Activated CD4-positive, alpha-beta T cell treated with anti-CD3 and anti-CD28 coated beads, Interleukin-10, Interleukin-2, amounts not matched to agents 100 ng/mL and 50 ng/mL, durations not matched to agents 16 hours and 8 hours (primary cell): Measurements from ENCODE around the gene SDCCAG8.

Experiments
- DNase-seq: peaks from one replicate; pipeline ENCODE4 v3.0.0-alpha.2; 2020

The SDCCAG8 gene

DNA sequence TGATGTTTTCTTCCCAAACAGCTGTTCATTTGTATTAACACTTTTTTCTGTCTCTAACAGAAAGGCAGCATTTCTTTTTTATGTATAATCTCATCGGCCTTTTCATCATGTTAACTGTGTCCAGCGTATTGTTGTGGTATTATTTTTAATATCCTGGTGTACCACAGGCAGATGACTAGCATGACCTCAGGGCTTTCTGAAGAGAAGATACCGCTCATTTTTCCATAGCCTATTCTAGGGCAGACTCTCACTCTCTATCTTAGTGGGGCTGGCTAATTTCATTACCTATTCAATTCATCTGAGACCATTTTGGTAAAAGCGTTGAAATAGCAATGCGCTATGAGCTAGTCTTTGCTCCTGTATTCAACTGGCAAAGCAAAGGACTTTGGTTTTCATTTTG, 209.9 kb downstream of the SDCCAG8 start:
- DNase-seq, result peak; percentile 20

DNA sequence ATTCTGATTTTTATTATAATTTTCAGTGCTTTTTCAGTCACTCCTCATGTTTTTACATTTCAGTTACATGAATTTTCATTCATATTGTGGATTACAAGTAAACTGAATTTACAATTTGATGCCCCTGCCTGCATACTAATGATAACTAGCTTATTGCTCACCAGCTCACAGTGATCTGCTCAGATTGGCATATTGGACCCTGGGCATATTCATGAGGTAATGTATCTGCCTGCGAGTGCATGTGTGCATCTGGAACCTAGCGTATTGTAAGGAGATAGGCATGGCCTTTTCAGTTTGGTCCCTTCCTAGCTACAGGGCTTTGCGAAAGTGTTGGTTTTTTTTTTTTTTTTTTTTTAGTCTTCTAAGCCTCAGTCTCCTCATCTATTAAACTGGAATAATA, 213.7 kb downstream of the SDCCAG8 start:
- no peak for DNase-seq

DNA sequence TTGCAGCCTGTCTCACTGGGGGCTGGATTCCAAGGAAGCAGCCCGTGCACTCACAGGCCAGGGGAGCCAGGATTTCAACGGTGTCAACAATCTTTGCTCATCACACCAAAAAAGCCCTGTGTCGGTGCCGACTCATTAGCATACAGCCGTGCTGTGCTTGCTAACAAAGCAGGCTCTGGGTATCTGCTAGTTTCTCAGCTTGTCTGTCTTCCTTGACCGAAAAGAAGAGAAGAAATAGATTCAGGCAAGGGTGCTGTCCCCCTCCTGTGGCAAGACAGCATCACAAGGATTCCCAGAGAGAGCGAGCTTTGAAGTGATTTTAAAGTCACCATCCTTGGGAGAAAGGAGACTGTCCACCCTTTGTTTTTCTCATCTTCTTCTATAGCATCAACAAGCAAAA, 214.7 kb downstream of the SDCCAG8 start:
- DNase-seq, result no peak

DNA sequence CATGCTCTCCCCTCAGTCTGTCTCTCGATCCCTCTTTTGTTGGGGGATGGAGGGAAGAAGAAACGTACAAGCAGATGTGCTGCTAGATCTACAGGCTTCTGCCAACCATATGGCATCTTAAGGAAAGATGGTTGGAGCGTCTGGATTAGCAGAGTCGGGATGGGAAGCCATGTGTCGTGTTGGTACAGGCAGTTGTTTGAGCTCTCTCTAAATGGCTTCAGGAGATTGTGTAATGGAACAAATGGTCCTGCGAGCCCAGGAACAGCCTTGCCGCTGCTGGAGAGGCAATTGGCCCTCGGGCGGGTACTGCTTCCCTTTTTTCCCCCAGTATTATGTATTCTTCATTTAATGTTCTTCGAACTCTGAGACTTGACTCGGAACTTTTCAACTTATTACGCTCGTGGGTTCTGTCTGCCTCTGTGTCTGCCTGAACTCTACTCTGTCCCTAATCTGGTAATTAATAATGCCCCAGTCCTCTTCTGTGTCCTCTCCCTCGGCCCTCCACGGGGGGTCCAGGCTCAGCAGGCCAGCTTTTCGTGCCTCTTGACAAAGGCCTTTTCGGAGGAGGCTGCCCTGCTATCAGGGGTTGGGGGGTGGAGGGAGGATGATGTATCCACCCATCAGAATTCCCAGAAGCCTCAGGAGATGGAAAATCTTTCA, 215.3 kb downstream of the SDCCAG8 start:
- DNase-seq, result no peak

DNA sequence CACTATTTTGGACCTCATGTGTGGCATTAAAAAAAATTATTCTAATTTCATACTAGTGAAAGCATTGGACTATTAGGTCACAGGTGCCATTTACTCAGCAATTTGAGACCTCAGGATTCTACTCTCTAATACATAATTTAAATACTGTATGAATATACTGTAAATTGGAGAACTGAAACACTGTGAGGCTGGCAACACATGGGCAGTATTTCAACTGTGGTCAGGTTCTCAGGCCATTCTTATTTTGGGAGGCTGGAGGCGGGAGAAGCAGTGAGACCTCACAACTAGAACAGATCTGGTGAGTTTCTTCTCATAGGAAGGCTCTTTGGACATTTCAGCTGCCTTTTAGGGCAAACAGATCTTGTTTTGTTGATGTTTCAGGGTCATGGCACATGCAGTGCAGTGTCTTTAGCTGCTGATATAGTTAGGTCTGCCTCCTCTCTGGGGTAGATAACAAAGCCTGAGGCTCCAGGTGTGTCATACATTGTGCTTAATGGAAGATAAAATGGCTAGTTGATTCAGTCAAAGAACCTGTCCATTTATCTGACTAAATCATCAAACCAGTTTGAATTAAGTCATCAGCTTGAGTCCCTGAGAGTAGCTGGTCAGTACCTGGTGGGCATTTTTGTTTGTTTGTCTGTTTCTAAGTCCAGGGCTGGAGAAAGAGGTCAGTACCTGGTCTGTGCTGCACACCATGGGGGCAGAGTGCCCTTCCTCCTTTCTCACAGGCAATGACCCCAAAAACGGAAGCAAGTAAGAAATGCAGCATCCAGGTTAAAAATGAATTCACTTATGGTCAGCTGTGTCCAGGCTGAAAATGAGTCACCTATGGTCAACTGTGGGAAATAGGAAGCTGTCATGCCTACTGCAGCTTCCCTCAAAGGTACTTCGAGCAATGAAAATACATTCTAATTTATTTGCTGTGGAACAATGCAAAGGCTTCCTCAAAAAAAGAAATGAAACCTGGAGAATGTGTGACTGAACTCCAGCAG, 216.2 kb downstream of the SDCCAG8 start:
- DNase-seq, result no peak

DNA sequence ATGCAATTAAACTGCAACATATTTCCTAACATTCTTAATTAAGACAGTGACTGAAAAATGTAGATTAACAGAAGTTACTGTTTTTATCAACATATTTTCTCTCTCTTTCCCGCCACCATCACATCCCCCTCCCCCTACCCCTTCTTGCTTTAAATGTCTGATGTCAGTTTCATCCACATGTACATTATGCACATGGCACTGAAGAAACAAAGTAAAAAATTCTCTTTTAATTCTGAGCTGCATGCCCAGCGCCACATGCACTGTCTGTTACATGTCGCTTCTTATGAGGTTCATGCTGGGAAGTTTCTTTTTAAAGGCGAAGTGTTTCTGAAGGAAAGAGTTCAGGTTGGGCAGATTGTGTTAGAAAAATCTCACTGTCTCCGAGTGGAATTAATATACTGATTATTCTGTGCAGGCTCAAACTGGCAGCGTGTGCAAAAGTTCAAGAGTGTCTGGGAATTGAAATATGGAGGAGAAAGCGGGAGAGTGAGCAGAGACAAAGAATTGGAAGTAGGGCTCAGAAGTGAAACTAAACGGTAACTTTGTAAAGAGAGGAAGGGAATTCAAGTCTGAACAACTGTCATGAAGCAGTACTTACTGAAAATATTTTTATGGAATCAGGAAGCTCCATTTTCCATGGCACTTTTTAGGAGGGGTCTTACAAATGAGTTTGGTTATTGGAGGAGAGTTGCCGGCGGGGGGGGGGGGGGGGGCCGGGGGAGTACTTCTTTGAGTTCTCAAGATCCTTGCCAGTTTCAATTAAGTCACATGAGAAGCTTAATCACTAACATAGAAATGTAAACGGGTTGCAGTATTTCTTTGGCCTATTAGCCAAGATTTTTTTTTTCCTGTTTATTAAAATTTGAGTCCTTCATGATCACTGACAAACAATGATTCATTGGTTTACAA, 217.6 kb downstream of the SDCCAG8 start:
- no peak for DNase-seq

DNA sequence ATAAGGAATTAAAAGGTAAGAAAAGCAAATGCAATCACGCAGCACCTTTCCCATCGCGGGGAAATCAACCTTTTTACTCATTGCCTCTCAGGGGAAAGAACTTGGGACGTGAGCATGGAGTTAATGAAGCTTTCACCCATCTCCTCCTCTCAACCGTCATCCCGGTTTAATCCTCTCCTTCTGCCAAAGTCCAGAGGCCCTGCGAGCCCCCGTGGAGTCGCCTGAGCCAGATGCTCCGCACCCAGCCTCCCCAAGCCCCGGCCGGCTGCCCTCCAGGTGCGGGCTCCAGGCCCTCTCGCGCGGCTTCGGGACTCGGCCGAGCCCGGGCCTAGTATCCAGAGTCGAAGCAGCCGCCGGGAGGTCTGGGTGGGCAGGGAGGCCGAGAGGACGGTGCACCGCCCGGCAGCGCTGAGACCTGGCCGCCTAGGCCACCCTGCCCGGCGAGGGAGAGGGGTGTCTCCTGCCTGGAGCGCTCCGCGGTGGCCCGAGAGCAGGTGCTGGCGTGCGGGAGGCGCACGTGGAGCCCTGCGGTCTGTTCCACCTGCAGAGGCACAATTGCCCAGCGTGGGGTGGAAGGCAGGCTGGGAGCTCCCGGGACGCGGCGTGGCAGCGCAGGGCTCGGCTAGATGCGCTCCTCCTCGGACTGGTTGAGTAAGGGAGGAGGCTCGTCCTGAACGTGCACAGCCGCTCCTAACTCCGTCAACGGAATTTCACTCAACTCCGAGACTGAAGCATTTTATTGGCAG, 218.5 kb downstream of the SDCCAG8 start:
- DNase-seq, result no peak

DNA sequence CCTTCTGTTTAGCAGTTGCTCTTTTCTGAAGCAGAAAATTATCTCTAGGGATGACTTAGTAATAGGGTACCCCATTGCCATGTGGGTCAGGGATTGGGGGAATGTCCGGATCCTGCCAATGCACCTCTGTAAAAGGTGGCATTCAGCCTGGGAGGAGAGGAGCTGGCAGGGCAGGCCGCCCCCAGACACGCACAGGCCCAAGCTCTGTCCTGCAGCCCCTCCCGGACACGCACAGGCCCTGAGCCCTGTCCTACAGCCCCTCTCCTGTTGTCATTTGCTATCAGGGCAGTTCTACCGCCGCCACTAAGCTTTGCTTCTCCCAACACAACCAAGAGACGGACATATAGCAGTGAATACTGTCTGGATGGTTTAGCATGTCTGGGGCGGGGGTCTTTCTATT, 219.1 kb downstream of the SDCCAG8 start:
- DNase-seq, result no peak

DNA sequence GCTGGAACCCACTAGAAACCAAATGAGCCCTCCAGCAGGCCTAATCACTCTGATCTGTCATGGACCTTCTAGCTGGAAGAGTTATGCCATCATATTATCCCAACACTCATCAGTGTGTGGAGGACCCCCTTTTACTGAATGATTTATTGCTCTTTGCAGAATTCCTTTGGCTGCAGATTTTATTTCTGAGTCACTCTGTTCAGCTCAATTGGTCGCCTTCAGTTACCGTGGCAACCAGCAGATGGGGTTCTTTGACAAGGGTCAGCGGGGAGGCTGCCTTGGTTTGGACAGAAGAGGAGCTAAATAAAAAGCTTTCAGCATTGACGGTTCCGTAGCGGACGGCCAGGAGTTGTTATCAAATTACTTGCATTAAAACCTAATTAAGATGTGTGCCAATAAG, 220.1 kb downstream of the SDCCAG8 start:
- DNase-seq, result peak; percentile 15

DNA sequence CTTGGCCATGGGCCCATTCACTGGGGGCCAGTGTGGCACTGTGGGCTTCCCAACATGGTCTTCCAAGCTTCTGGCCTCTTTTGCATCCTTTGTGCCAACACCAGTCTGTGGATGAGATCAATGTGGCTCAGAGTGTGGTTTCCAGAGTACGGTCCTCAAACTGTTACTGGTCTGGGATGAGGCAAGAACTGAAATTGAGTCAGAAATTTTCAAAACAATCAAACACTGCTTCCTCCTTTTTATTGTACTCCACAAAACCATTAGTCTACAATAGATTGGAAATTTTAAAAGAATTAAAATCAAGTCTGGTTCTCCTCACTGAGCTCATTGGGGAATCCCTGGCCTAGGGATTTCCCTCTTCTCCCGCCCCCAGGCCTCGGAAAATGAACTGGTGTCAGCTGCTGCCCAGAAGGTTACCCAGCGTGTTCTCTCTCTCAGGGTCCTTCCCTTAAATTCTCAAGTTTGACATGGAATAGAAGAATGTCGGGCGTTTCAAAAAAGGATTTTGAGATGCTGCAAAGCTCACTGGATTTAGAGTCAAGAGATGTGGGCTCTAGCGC, 222.0 kb downstream of the SDCCAG8 start:
- DNase-seq, result no peak

DNA sequence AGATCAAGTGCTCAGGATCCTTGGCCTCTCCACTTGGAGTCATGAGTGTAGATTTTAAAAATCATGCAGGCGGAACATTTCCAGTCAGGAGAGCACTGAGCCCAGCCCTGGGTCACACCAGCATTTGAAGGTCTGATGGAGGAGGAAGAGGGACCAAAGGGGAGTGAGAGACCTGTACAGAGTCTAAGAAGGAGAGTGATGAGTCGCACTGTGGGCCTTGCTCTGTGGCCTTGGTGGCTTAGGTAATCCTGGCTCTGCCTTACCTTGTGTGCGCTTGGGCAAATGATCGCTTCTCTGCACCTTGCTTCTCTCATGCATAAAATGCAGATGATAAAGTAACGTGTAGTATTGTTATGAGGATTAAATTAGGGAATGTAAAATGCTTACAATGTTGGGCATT, 225.3 kb downstream of the SDCCAG8 start:
- DNase-seq, result no peak

DNA sequence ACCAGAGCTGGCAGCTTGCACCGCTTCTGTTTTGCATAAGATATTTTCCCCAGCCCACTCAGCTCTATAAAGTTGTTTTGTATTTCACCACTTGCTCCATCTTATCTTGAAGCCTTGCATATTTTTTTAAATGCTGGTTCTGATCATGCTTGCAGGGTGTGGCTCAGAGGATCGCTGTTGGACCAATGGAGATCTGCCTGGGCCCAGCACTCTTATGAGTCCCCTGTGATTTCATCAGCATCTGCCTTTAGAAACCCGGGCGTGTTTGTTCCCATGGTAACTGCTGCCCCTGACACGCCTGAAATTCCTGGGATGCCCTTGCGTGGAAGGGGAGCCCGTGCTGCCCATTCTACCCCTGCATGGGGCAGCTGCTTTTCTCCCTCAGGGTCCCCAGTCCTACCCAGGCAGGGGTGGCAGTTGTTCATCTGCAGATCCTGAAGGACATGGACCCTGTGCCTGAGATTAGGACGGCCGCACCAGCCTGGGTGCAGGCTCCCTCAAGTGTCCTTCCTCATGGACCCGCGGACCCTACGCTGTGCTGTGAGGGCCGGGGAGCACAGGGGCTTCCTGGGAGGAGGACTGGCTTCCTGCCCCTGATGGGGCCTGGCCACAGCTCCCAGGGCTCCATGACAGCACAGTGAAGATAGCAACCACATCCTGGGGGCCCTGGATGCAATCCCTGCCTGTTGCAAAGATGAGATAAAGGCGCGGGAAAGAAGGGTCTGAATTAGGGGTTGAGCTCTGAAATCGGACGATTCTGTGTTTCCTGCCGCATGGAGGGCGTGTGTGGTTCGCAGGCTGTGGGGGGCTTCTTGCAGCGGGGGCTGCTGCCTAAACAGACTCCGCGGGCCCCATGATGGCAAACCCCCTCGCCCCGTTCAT, 226.5 kb downstream of the SDCCAG8 start:
- peak; percentile 9 for DNase-seq

DNA sequence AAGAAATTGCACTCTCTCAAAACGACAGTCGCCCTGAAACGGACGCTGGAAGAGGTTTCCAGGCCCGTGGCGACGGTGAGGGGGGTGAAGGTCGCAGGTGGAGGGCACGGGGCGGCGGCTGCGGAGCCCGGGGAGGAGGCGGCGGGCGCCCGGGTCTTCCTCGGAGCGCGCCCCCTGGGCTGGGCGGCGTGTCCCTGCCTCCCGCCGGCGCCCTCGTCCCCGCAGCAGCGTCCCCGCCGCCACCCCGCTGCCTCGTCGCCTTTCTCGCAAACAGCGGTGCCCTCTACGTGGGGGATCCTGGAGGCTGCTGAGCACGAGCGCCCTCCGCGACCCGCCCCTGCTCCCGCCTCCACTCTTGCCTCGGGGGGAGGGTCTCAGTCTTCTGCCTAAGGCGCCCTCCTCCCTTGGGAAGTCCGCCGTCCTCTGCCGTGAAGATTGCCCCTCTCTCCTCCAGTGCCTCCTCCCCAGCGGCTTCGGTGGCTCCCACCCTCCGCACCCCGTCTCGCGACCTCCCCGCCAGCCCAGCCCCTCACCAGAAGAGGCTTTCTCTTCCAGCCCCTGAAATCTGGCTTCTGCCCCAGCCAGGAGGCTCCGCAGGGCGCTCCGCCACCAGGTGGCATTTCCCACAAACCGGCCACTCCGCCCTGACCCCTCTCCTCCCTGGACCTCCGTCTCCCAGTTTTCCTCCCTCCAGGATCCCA, 227.4 kb downstream of the SDCCAG8 start:
- peak; percentile 14 for DNase-seq

DNA sequence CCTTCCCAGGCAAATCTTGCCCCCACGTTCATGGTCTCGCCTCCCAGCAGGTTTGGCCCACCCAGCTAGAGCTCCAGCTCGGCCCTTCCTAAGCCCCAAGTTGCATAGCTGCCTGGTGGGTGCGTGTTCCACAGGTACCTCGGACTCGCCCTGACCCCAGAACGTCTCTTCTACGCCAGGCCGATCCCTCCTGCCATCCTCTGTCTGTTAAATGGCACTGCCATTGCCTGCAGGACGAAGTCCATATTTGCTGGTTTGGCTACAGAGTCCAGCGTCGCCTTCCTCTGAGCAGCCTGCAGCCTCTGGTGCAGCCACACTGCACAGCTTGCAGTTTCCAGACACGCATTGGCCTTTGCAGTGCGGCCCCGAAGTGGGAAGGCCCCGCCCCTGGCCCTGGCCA, 228.1 kb downstream of the SDCCAG8 start:
- no peak for DNase-seq

DNA sequence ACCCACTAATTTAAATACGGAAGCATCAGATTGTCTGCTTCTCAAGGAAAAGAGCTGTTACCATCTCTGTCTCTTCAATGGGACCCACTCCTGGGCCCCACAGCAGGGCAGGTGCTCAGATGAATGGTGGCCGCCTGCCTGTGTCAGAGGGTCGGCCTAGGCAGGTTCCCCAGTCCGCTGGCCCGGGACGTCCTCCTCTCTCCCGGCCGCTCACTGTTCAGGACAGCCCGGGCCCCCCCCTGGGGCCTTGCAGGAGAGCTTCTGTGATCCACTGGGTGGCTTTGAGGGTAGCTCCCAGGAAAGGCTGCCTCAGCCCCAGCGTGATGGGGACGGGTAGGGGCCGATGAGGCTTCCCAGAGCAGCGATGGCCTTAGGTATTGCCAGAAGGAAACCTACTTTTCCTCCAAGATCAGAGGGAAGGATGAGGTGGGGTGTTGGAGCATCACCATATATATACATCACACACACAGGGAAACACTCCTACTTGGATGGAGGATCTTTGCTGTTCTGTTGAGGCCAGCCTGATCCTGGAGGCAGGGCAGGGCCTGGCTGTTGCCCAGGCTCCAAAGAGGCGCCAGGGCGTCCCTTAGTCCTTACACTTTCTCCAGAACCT, 231.3 kb downstream of the SDCCAG8 start:
- no peak for DNase-seq

DNA sequence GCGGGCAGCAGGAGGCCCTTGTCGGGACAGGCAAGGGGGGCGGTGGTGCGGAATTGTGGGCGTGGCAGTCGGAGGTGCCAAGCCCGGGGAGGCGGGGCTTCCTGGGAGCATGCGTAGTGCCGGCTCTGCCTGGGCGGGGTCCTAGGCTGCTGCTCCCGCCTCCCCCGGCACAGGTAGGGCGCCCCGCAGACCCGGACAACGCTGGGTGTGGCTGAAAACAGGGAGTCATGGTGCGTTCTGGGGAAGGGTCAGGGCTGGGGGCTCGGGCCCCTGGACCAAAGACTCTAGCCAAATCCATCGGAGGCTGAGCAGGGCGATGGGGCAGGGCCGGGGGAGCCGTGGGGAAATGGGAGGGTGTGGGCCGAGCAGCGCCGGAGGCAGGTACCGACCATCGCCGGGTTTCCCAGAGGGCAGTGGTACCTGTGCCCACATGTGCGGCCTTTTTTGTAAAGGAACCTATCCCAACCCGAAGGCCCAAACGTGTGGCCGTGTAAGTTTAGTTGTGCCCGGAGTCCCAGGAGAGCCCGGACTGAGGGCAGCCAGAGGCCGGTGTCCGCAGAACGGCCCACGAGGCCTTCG, 231.9 kb downstream of the SDCCAG8 start:
- DNase-seq, result no peak

DNA sequence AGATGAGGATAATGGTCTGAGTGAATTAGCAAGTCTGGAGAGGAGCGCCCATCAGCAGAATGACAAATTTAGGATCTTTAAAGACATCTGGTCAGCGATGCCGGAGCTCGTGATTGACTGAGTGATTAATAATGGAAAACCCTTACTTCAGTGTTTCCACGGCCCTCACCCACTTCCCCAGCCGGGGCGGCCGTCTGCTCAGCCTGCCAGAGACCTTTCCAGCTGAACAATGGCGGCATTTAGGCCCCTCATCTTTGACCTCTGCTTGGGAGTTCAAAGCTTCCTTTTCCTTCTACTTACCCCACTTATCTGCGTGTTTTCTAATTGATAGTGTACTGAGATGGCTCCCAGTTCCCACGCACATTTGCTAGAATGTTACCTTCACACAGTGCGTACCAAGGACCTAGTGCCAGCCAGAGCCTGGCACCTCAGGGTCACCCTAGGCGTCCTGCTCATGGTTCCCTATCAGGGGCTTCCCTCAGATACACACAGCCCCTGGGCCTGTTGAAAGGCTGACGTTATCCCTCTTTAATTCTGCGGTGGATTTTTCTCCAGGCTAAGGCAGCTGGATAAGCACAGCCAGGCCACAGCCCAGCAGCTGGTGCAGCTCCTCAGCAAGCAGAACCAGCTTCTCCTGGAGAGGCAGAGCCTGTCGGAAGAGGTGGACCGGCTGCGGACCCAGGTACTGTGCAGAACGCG, 232.8 kb downstream of the SDCCAG8 start:
- no peak for DNase-seq

DNA sequence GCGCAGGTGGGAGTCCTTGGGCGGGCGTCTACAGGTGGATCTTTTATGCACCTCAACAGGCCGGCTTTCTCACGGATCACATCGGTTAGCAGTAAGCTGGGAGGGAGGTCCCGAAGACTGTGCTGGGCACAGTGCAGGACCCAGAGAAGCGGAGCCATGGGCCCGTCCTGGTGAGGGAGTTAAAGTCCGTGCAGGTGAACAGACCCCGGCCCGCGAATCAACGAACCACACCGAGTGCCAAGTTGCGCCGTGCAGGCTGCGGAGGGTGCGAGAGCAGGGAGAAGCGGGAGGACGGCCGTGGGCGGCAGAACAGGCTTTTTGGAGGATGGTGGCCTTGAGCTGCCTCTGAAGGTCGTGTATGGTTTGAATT, 233.3 kb downstream of the SDCCAG8 start:
- no peak for DNase-seq
